ENCODE results near the gene TMEM165.

GRCh38 chr4:55345980-55346850 lies 49.5 kb upstream of the TMEM165 start, which contains the start of gene SRD5A3:
- TF ChIP-seq SIN3A (IDR thresholded peaks at IDR 0.05; ENCODE audit: borderline replicate concordance, insufficient read depth, low read length): no peak
- peak; percentile 68 for TF ChIP-seq POLR2AphosphoS5 (IDR thresholded peaks at IDR 0.05; ENCODE audit: low read depth, low read length)
- peak; percentile 57; the same call in 1 of the 2 replicates for TF ChIP-seq TAF1 (IDR thresholded peaks at IDR 0.05; ENCODE audit: borderline replicate concordance, insufficient read depth, low read length)
- no peak; a peak in 1 of 4 replicates for TF ChIP-seq REST (IDR thresholded peaks at IDR 0.05; ENCODE audit: insufficient read depth in 1 of 2, low read depth in 2 of 2, low read length in 2 of 2)

All from PFSK-1 (cell line).